ENCODE measurements around the gene AGPAT4.

DNA sequence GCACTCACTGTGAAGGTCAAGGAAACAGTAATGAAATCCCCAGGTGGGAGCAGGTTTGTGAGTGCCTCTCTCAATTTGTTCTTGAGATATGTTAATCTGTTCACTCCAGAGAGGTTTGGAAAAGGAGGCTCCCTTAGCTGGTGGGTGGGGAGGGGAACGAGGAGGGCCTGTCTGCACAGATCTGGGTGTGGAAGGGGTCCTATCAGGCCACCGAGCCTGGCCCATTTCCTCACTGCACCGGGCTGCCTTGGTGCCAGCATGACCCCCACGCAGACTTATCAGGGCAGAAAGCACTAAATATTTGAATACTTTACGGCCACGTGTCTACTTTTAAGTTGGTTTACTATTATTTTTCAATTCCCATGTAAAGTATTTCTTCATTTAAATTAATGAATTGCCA is 8.3 kb downstream of the AGPAT4 start:
- TF ChIP-seq, protein P1, sequence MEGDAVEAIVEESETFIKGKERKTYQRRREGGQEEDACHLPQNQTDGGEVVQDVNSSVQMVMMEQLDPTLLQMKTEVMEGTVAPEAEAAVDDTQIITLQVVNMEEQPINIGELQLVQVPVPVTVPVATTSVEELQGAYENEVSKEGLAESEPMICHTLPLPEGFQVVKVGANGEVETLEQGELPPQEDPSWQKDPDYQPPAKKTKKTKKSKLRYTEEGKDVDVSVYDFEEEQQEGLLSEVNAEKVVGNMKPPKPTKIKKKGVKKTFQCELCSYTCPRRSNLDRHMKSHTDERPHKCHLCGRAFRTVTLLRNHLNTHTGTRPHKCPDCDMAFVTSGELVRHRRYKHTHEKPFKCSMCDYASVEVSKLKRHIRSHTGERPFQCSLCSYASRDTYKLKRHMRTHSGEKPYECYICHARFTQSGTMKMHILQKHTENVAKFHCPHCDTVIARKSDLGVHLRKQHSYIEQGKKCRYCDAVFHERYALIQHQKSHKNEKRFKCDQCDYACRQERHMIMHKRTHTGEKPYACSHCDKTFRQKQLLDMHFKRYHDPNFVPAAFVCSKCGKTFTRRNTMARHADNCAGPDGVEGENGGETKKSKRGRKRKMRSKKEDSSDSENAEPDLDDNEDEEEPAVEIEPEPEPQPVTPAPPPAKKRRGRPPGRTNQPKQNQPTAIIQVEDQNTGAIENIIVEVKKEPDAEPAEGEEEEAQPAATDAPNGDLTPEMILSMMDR (IDR thresholded peaks at IDR 0.05 in 4 of 5, conservative IDR thresholded peaks at IDR 0.05 in 1 of 5), result no peak
- no peak for TF ChIP-seq POLR2A (IDR thresholded peaks at IDR 0.05)
